Stimulated activated CD4-positive, alpha-beta T cell treated with anti-CD3 and anti-CD28 coated beads, Interleukin-1b, Interleukin-23, amount 100 ng/mL, for 24 hours (primary cell): ENCODE data around the gene CDK5.
"Not testable (repeated sequence)": the region's sequence is repeated elsewhere in the genome, so short reads cannot be mapped to it uniquely, and the experiment has no call there.

Source experiments
- DNase-seq, 4 experiments: peaks; one replicate each; pipeline ENCODE4 v3.0.0-alpha.2; 2020; ENCODE audit warnings: low read depth in 4 of 4, low spot score in 1 of 4

CDK5 gene

GRCh38 chr7:151058781-151059366, 1.2 kb upstream of the CDK5 start:
- no peak for DNase-seq

DNA sequence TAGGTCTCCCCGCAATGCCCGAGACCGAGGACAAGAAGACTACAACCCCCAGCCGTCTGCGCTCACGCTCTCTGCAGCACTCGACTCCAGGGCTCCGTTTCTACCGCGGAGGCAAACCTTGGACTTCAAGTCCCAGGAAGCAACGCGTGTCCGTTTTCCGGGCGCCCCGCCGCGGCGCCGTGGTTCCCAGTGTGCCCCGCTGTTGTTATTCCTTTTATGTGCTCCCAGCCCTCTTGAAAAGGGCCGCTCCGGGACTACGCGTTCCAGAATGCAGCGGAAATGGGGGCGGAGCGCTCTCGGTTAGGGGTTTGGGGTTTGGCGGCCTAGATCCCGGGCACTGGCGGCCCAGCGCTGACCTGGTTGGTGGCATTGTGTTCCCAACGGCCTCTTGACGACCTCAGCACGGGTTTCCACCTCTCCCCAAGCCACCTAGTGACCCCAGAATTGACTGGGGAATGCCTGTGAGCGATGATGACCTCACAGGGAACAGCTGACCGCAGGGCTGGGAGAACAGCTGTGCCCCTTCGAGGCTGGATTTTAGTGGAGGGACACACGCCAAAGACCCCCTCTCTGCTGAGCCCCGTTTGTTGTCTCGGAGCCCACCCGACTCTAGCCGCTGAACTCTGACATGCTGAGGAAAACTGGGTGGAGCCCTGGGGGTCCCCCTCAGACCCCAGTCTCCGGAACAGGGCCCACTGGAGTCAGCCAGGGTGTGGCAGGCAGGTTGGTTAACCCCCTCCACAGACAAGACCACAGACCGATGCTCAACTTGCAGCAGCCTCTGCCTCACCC, 488 bp upstream of the CDK5 start:
- peak; percentile 87 to 96 (median 92) for DNase-seq

DNA sequence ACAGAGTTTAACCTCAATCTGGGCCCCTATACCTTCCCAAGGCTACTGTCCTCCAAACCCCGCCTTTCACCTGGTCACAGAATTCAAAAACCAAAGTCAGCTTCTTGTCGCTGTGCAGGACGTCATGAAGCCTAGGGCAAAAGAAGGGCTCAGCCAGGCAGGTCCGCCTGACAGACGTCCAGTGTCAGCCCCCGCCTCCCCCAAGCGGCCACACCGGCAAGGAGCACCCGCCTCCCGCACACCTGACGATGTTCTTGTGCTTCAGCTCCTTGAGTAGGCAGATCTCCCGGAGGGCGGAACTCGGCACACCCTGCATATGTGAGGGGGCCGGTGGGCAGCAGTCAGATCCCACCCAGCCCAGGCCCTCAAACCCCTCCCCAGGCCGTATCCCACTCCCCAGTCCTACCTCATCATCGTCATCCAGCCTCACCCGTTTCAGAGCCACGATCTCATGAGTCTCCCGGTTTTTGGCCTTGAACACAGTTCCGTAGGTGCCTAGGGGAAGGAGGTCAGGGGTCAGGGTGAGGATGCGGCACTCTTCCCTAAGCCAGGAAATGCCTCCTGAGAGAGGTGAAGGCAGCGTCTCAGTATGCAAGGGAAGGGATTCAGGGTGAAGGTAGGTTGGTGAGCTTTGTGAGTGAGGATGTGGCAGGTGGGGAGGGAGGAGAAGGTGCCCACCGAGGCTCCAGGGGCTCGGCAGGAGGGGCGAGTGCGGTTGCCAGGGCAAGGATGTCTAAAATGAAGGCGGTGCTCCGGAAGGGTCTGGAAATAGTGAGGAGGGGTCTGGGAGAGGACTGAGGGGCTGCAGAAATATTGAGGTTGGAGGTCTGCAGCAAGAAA, 811 bp downstream of the CDK5 start:
- DNase-seq: no peak

DNA sequence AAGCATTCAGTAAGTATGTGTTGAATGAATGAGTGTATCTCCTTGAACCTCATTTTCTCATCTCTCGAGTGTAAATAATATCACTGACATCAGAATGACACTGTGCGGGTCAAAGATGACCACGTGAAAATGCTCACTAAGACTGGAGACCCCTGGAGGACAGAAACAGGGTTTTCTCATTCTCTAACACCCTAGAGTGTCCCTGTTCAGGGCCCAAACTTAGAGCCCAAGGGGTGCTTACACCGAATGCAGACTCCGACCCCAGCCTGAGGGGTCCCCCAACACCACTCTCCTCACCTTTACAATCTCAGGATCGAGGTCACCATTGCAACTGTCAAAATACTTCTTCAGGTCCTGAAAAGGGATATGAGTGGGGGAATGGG, 1.4 kb downstream of the CDK5 start:
- no peak for DNase-seq

DNA sequence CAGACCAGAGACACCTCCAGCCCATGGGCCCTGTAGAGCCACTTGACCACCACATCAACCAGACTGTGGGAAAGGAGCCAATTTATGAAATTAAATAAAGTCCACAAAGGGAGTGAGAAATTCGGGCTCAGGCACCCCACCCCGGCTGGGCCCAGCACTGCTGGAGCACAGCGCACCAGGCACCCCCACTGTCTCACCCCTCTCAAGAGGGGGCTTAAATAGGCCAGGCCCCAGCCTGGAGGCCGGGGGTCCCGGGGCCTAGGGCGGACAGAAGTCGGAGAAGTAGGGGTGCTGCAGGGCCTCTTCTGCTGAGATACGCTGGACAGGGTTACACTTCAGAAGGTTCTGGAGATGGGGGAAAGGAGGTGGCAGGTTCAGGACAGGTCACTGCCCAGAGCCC, 3.9 kb downstream of the CDK5 start:
- DNase-seq: no peak

DNA sequence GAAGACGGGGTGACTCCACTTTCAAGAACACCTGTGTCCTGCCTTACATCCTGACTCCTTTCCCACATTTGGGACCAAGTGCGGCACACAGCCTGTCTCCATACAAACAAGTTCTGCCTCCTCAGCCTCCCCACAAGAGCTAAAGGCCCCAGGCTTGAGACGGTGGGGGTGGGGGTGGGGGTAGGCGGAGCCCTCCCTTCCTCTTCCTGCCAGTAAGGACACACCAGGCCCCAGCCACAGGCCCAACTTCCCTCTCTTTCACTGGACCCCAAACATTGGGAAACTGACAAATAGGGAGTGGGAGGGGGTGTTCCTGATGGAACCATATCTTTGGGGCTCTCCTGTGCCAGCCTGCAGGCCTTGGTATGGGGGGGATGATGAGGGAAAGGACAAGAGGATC, 4.6 kb downstream of the CDK5 start:
- no peak for DNase-seq

- peak in 2 of 4 experiments; percentile 33 to 44 for DNase-seq
Measured at GRCh38 chr7:151051108-151051507, 6.6 kb downstream of the CDK5 start.

- DNase-seq: no peak
Measured at GRCh38 chr7:151048911-151049463, 8.7 kb downstream of the CDK5 start.

DNA sequence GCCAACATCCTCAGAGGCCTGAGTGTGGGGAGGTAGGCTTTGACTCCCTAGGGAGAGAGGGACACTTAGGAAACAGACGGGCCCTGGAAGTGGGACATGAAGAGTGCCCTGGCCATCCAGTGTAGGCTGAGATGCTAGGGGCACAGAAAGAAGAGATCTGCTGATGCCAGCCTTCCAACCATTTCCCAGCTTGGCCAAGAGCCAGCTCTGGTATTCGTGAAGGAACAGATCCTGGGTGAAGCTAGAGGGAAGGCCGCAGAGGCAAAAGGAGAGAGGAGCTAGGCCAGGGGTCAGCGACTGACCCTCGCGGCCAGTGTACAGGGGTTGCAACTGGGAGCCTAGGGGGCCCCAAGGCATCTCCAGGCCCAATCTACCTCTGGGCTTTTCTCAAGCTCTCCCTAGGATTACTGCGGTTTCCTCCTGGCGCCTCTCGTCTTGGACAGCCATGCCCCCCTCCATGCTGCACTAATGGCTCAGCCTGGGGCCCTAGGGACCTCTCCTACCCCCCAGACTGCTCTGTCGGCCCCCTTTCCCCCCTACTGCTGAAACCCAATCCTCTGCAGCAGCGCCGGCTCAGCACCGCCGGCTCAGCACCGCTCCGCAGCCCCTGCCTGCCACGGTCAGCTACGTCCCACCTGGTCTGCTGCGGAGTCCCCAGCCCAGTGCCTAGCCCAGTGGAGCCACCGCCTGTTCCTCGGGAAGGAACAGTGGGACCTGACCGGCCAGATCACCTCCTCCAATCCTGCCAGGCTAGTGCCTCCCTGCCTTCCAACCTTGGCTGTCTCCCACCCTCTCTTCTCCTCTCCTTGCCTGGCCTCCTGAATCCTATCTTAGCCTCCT, 9.5 kb downstream of the CDK5 start, which contains the start of gene ASIC3:
TSS of gene ASIC3 (plus strand) at position 556 of the 840 bp plus-strand sequence. CDS start 355 bp downstream, outside the sequence.
- no peak for DNase-seq

DNA sequence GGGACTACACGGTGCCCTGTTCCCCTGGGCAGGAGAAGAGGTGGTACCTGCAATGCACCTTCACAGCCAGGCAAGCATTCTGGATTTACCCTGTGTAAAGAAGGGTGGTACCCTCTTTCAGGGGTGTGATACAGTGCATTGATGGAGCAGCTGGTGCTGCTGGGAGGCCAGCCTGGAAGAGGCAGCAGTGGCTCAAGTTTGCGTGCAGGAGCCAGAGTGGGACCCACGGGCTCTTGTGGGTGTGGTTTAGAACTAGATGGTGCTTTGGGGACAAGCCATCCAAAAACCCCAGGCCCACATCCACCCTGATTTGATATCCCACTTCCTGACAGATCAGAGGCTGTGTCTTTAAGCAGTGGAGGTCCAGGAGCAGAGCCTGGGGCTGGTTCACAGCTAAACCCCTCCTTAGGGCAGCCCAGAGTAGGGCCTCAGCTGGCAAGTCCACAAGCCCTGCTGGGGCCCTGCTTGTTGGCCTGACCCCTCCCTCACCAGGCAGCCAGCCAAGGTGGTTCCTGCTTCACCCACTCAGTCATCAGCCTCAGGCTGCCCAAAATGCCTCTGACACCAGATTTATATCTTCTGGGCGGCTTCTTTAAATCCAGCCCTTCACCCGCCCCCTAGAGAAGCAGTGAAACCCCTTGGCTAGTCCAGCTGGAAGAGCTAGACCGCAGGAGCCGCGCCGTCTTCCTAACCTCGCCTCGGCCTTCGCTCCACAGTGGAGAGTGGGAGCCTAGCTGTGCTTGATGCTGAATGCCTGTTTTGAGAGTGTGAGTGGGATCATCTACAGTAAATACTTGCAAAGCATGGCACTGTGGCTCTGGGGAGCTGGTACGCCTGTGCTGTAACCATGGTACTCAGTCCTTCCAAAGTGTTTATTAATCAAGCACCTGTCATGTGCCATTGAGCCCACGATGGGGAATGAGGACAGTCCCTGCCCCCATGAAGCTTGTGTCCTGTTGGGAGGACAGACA, 10.8 kb downstream of the CDK5 start:
- DNase-seq: no peak

- DNase-seq: no peak
Measured at GRCh38 chr7:151045967-151046366, 11.7 kb downstream of the CDK5 start.

- no peak for DNase-seq
Measured at GRCh38 chr7:151045262-151045661, 12.4 kb downstream of the CDK5 start.

- DNase-seq: no peak
Measured at GRCh38 chr7:151043959-151044358, 13.7 kb downstream of the CDK5 start.

- not testable (repeated sequence) for DNase-seq
Measured at GRCh38 chr7:151043449-151043848, 14.2 kb downstream of the CDK5 start.

DNA sequence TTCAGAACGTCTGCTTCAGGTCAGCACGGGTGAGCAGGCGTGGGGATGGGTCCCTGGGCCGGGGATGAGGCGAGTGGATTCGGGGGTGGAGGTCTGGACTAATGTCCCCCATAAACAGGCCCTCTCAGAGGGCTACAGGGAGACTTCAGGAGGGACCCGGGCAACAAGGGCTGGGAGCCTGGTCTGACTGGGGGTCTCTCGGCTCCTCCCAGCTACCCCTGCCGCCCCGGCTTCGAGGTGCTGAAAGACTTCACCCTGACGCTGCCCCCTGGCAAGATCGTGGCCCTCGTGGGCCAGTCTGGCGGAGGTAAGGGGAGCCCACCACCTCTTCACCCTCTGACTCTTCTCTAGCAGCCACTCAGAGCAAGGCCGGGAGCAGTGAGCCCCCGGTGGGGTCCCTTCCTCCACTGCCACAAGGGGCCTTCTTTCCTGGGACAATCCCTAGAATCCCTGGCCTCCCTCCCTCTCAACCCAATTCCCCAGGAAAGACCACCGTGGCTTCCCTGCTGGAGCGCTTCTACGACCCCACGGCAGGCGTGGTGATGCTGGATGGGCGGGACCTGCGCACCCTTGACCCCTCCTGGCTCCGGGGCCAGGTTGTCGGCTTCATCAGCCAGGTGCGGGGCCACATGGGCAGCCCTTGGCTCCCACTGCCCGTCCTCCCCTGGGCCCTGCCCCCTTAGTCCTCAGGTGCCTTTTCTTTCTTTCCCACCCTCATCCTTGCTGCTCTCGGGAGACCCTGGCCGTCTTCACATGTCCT, 16.9 kb downstream of the CDK5 start:
- DNase-seq: no peak

GRCh38 chr7:151039850-151040548, 17.7 kb downstream of the CDK5 start:
- DNase-seq: no peak

- peak in 3 of 4 experiments; percentile 36 to 84 (median 57) for DNase-seq
Measured at GRCh38 chr7:151038951-151039849, 18.5 kb downstream of the CDK5 start.
